Progenitor cell of endocrine pancreas (in vitro differentiated cells): ENCODE results near the gene TKFC. TPM values are rescaled to one million over a fixed set of nuclear protein-coding genes. Genes with fewer than 3 reads are reported as not detected.

ENCODE experiments used
- DNase-seq: peaks from one replicate; pipeline ENCODE4 v3.0.0; 2021; ENCODE audit warnings: low spot score; ENCODE audit not compliant: unreplicated experiment
- H3K27ac Mint-ChIP-seq: 2 replicates; pipeline ENCODE4 v1.8.0; 2021; ENCODE audit warnings: mild to moderate bottlenecking, moderate library complexity, mixed read lengths
- H3K27me3 Mint-ChIP-seq: 2 replicates; pipeline ENCODE4 v1.8.0; 2021; ENCODE audit warnings: mixed read lengths
- H3K36me3 Mint-ChIP-seq: 2 replicates; pipeline ENCODE4 v1.8.0; 2022; ENCODE audit warnings: mixed read lengths; ENCODE audit not compliant: insufficient read depth
- H3K4me1 Mint-ChIP-seq: 2 replicates; pipeline ENCODE4 v1.8.0; 2021; ENCODE audit warnings: low read depth, mixed read lengths
- H3K4me3 Mint-ChIP-seq: 2 replicates; pipeline ENCODE4 v1.8.0; 2021; ENCODE audit warnings: low read depth, mild to moderate bottlenecking, moderate library complexity, mixed read lengths
- H3K9me3 Mint-ChIP-seq: 2 replicates; pipeline ENCODE4 v1.8.0; 2021; ENCODE audit warnings: low read depth, mixed read lengths
- total RNA-seq: library from RNA; stranded (reverse); gene quantifications from 2 replicates; pipeline ENCODE4 v1.2.1, GENCODE V29; 2021
- TF ChIP-seq, protein P1 (sequence below): fragments of 200-600 bp; sonication (generic); IDR thresholded peaks from one replicate; pipeline ENCODE4 v1.5.0; 2021; ENCODE audit warnings: antibody characterized with exemption, mild to moderate bottlenecking; ENCODE audit not compliant: unreplicated experiment

TKFC gene
- total RNA-seq, 1 donor from 2014 or later = 78.8 TPM

- Mint-ChIP-seq H3K4me3 (peak overlapping the region; percentile 81), H3K9me3 (no peaks in the 10 kb centered on the region), H3K27ac (peak overlapping the region; percentile 89), H3K4me1 (peaks cover 13% of the 10 kb centered on the region), H3K36me3 (peaks cover 15% of the 10 kb centered on the region), H3K27me3 (peaks cover 10% of the 10 kb centered on the region)
- peak; percentile 17 for DNase-seq
- TF ChIP-seq, protein P1, sequence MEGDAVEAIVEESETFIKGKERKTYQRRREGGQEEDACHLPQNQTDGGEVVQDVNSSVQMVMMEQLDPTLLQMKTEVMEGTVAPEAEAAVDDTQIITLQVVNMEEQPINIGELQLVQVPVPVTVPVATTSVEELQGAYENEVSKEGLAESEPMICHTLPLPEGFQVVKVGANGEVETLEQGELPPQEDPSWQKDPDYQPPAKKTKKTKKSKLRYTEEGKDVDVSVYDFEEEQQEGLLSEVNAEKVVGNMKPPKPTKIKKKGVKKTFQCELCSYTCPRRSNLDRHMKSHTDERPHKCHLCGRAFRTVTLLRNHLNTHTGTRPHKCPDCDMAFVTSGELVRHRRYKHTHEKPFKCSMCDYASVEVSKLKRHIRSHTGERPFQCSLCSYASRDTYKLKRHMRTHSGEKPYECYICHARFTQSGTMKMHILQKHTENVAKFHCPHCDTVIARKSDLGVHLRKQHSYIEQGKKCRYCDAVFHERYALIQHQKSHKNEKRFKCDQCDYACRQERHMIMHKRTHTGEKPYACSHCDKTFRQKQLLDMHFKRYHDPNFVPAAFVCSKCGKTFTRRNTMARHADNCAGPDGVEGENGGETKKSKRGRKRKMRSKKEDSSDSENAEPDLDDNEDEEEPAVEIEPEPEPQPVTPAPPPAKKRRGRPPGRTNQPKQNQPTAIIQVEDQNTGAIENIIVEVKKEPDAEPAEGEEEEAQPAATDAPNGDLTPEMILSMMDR = no peak
These were observed 38.9 kb upstream of the TKFC start for GRCh38 chr11:61293867-61294716.

DNA sequence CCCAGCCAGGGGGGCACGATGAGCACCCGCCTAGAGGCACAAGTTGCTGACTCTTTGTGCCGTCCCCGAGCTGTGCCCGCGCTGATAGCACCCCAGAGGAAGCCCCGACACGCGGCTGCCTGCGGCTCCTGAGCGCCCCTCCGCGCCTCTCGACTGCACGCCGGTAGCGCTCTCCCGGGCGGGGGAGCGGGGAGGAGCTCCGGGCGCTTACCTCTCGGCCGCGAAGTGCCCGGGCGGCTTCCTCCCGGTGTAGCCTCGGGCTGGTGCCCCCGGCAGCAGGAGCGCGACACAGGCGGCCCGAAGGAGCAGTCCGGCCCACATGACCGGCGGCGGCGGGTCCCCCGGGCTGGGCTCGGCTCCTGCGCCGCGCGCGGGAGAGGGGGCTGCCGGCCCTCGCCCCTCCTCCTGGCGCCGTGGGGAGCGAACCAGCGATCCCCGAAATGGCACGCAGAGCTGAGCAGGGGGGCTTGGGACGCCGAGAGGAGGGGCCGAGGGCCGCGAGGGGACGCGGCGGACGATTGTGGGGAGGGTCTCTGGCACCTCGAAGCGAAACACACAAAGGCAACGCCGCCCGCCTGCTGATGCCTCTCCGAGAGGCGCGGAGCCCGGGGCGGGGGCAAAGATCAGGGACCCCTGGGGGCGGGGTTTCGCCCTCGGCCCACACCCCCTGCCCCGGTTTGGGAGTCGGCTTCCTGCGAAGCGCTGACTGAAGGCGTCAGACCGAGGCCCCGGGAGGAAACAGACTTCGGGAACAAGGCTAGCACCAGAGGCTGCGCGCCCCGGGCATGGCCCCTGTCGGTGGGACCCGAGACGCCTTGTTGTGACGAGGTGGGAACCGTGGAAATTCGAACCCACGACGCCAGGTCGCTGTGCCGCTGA, 38.1 kb upstream of the TKFC start, which contains the start of gene VWCE:
Gene VWCE (minus strand): TSS at position 600 of the 879 bp plus-strand sequence. CDS start 279 bp downstream, at position 321.
- peak within 1 kb of the TSS; percentile 89 for H3K27ac Mint-ChIP-seq
- no peaks in the 10 kb centered on the region for H3K9me3 Mint-ChIP-seq
- DNase-seq = peak; percentile 65
- peaks cover 16% of the 10 kb centered on the region for H3K36me3 Mint-ChIP-seq
- TF ChIP-seq, protein P1 = peak; percentile 31
- peaks cover 10% of the 10 kb centered on the region for H3K27me3 Mint-ChIP-seq
- H3K4me3 Mint-ChIP-seq = peak within 1 kb of the TSS; percentile 81
- H3K4me1 Mint-ChIP-seq = peaks cover 13% of the 10 kb centered on the region

- Mint-ChIP-seq H3K27ac (no peak overlapping the region), H3K9me3 (no peaks in the 10 kb centered on the region), H3K36me3 (peaks cover 17% of the 10 kb centered on the region), H3K4me3 (peak overlapping the region; percentile 81), H3K27me3 (peaks cover 10% of the 10 kb centered on the region), H3K4me1 (peaks cover 13% of the 10 kb centered on the region)
- TF ChIP-seq, protein P1 = no peak
- no peak for DNase-seq
These were observed 37.5 kb upstream of the TKFC start for GRCh38 chr11:61295596-61295926.

DNA sequence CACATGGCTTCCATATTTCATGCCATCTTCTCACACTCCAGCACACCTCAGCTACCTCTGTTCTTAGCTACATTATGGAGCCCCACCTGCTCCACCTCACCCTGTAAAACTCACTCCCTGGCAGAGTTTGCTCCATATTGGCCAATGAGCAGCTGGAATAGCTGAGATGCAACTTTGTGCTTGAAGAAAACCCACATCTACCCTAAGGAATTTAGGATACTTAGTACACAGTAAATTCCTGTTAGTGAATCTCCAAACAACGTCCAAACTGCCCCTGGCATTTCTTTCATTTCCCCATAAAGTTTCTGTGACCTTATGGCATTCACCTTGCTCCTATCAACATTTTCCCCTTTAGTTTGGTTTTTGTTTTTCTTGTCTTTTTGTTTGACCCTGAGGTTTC, 35.7 kb upstream of the TKFC start:
- peaks cover 13% of the 10 kb centered on the region for H3K4me1 Mint-ChIP-seq

More for the DNA sequence above, 35.7 kb upstream of the TKFC start:
- no peaks in the 10 kb centered on the region for H3K9me3 Mint-ChIP-seq
- peaks cover 10% of the 10 kb centered on the region for H3K27me3 Mint-ChIP-seq
- TF ChIP-seq, protein P1 = no peak
- DNase-seq = no peak
- H3K36me3 Mint-ChIP-seq = peaks cover 26% of the 10 kb centered on the region
- H3K4me3 Mint-ChIP-seq = peak overlapping the region; percentile 35
- H3K27ac Mint-ChIP-seq = no peak overlapping the region
